SK-N-MC (cell line): ENCODE results near the gene CNBP.

Source experiments
- DNase-seq: peaks from one replicate; pipeline ENCODE4 v3.0.0-alpha.2; 2011; ENCODE audit warnings: low read depth, low spot score
- H3K27ac ChIP-seq: fragments of 200-600 bp; sonication (generic); 2 replicates; pipeline ENCODE4 v1.5.1; 2016; ENCODE audit warnings: mixed run types
- H3K36me3 ChIP-seq: fragments of 200-600 bp; sonication (generic); 2 replicates; pipeline ENCODE4 v1.6.1; 2017; ENCODE audit warnings: antibody characterized with exemption, low read length, mixed read lengths; ENCODE audit not compliant: insufficient read depth
- H3K4me3 ChIP-seq: fragments of 200-600 bp; sonication (generic); 2 replicates; pipeline ENCODE4 v1.5.1; 2016
- H3K9ac ChIP-seq: fragments of 200-600 bp; sonication (generic); 2 replicates; pipeline ENCODE4 v1.8.0; 2017; ENCODE audit warnings: mixed run types, mixed read lengths; ENCODE audit not compliant: insufficient read length
- H3K9me3 ChIP-seq: fragments of 200-600 bp; sonication (generic); 2 replicates; pipeline ENCODE4 v1.6.1; 2017; ENCODE audit warnings: low read depth, mild to moderate bottlenecking, antibody characterized with exemption, low read length, moderate library complexity, mixed read lengths
- EZH2 ChIP-seq: fragments of 200-600 bp; sonication (generic); IDR thresholded peaks from one replicate; pipeline ENCODE4 v1.6.1; 2017; ENCODE audit warnings: antibody characterized with exemption
- FOXP2 ChIP-seq: optimal IDR thresholded peaks from 2 replicates; pipeline ENCODE3; 2011; ENCODE audit warnings: mild to moderate bottlenecking, moderate library complexity; ENCODE audit not compliant: insufficient read depth; ENCODE audit errors: extremely low read length, control extremely low read depth
- POLR2AphosphoS5 ChIP-seq: IDR thresholded peaks from 2 replicates; pipeline ENCODE4 v1.6.1; 2012; ENCODE audit warnings: mild to moderate bottlenecking, low read depth, low read length, borderline replicate concordance

The CNBP gene

DNA sequence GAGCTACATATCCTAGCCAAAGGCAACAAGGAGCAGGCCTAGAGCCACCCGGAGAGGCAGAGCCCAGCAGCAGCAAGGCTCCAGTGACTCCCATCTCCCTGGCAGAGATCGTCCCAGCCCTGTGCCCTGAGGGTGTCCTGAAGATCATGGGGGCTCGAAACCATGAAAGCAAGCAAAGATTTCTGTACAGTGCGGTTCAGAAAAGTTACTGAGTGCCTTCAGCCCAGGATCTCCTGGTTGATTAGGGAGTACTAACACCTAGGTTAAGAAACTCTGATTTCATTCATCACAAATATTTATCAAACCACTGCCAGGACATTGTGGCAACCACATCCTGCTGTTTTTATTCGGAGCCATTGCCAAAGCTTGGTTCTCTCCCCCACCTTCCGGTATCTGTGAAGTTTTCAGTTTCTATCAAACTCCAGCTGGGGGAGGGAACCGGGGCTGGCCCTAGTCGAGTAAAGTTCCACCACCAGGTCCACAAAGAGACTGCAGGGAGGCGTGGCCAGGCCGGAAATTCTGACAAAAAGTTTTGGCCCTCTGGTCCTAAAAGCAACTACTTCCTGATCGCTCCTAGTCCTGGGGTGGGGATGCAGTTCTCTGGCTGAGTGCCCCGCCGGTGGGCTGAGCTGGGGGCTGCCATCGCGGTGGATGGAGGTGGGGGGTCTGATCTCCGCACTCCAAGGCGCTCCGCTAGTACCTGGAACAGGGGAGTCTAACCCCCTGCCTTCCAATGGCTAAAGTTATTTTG lies 63.3 kb downstream of the CNBP start:
- peak; percentile 57 for DNase-seq
- H3K9ac ChIP-seq, result peak overlapping the region; percentile 75
- H3K4me3 ChIP-seq, result peak overlapping the region; percentile 90
- H3K9me3 ChIP-seq, result no peaks in the 10 kb centered on the region
- peak overlapping the region; percentile 90 for H3K27ac ChIP-seq
- H3K36me3 ChIP-seq, result no peaks in the 10 kb centered on the region
- TF ChIP-seq FOXP2, result peak; percentile 58
- TF ChIP-seq POLR2AphosphoS5, result peak; percentile 47
- no peak for TF ChIP-seq EZH2

DNA sequence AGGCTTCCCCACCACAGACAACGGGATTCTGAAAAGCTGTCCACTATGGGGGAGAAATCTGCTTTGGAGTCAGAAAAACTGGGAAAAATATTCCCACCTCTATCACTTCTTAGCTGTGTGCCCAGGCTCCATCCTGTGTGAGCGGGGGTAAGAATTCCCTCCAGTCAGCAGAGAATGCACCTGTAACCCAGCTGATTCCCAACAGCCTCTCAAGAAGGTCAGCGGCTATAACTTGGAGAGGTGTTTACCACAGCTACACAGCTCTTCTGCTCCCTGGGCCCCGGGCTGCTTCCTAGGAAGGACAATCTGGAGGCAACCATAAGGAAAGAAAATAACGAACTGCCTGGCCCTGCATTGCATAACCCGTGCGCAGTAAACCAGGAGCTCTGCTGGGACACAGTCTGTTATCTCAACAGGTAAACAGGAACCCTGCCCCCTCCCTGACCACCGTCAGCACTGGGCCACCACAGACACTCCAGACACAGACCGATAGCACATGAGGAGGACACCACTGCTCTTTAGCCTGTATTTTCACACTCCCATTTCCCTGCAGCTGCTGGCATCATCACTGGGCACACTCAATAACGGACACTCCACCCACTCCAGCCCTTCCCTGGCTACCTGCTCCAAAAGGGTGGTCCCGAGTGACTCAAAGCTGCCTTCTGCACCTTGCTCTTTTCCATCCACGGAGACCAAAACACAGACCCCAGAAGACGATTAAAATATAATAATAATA lies 64.2 kb downstream of the CNBP start:
- DNase-seq, result no peak
- peak overlapping the region; percentile 90 for H3K27ac ChIP-seq
- peak overlapping the region; percentile 75 for H3K9ac ChIP-seq
- H3K4me3 ChIP-seq, result peak overlapping the region; percentile 90
- TF ChIP-seq FOXP2, result no peak
- no peak for TF ChIP-seq EZH2
- no peak for TF ChIP-seq POLR2AphosphoS5
- H3K9me3 ChIP-seq, result no peaks in the 10 kb centered on the region
- no peaks in the 10 kb centered on the region for H3K36me3 ChIP-seq

DNA sequence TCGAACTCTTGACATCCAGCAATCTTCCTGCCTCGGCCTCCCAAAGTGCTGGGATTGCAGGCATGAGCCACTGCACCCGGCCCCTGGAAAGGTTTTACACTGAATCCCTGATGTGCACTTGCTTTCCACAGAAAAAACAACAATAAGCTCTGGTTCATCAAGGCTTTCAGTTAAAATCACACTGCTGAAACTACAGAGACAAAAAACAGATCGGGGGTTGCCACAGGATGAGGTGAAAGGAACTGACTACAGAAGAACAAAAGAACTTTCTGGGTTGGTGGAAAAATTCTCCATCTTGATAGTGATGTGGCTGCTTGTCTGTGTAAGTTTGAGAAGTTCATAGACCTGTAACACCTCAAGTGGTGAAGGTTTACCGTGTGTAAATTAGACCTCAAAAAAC lies 65.0 kb downstream of the CNBP start:
- Histone ChIP-seq H3K27ac (no peak overlapping the region), H3K9ac (no peak overlapping the region), H3K36me3 (no peaks in the 10 kb centered on the region), H3K9me3 (no peaks in the 10 kb centered on the region), H3K4me3 (no peak overlapping the region)
- TF ChIP-seq POLR2AphosphoS5, result no peak
- no peak for TF ChIP-seq EZH2
- no peak for TF ChIP-seq FOXP2
- no peak for DNase-seq
